ENCODE measurements around the gene CYFIP2. TPM values are rescaled to one million over a fixed set of nuclear protein-coding genes. Genes with fewer than 3 reads are reported as not detected.
A peak's percentile ranks its signal among the peaks of the same experiment; 100 is the strongest.

The CYFIP2 gene
- total and polyA plus RNA-seq, 2 experiments from 2014 or later, result 24.8 to 30.2 TPM

GRCh38 chr5:157388111-157388710 is 122.3 kb downstream of the CYFIP2 start:
- H3K9me3 ChIP-seq (ENCODE audit: low read depth), result no peaks in the 10 kb centered on the region
- no peak for DNase-seq (ENCODE audit: low spot score)
- H3K4me3 ChIP-seq, result no peak overlapping the region
- no peaks in the 10 kb centered on the region for H3K79me2 ChIP-seq
- H3K27me3 ChIP-seq, result no peaks in the 10 kb centered on the region
- H4K20me1 ChIP-seq (ENCODE audit: insufficient read depth, poor library complexity, severe bottlenecking), result no peaks in the 10 kb centered on the region
- H3K27ac ChIP-seq, result peak overlapping the region; percentile 61
- no peak overlapping the region for H2AFZ ChIP-seq
- TF ChIP-seq, protein P1, sequence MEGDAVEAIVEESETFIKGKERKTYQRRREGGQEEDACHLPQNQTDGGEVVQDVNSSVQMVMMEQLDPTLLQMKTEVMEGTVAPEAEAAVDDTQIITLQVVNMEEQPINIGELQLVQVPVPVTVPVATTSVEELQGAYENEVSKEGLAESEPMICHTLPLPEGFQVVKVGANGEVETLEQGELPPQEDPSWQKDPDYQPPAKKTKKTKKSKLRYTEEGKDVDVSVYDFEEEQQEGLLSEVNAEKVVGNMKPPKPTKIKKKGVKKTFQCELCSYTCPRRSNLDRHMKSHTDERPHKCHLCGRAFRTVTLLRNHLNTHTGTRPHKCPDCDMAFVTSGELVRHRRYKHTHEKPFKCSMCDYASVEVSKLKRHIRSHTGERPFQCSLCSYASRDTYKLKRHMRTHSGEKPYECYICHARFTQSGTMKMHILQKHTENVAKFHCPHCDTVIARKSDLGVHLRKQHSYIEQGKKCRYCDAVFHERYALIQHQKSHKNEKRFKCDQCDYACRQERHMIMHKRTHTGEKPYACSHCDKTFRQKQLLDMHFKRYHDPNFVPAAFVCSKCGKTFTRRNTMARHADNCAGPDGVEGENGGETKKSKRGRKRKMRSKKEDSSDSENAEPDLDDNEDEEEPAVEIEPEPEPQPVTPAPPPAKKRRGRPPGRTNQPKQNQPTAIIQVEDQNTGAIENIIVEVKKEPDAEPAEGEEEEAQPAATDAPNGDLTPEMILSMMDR (IDR thresholded peaks at IDR 0.05; ENCODE audit: poor library complexity), result no peak
- TF ChIP-seq EZH2phosphoT487 (IDR thresholded peaks at IDR 0.05; ENCODE audit: low read depth, severe bottlenecking, unreplicated experiment), result no peak
- TF ChIP-seq EZH2 (IDR thresholded peaks at IDR 0.05; ENCODE audit: borderline replicate concordance), result no peak
- H3K36me3 ChIP-seq (replicated peaks; ENCODE audit: insufficient read depth, low read depth), result no peaks in the 10 kb centered on the region
- no peak overlapping the region for H3K4me2 ChIP-seq
- peaks cover 27% of the 10 kb centered on the region for H3K4me1 ChIP-seq (ENCODE audit: insufficient read depth)
- H3K9me2 ChIP-seq (replicated peaks; ENCODE audit: insufficient read depth), result no peaks in the 10 kb centered on the region

- H3K4me1 ChIP-seq (ENCODE audit: insufficient read depth), result peaks cover 21% of the 10 kb centered on the region
- 98% methylated on average over 17 of the region's 17 CpGs for WGBS (ENCODE audit: low lambda C conversion rate, missing lambda C conversion rate)
- no peak overlapping the region for H3K27ac ChIP-seq
- no peak for DNase-seq (ENCODE audit: low spot score)
- no peaks in the 10 kb centered on the region for H3K36me3 ChIP-seq (replicated peaks; ENCODE audit: insufficient read depth, low read depth)
- H3K79me2 ChIP-seq, result no peaks in the 10 kb centered on the region
- H3K9me3 ChIP-seq (ENCODE audit: low read depth), result no peaks in the 10 kb centered on the region
- no peak overlapping the region for H3K4me3 ChIP-seq
- H3K9me2 ChIP-seq (replicated peaks; ENCODE audit: insufficient read depth), result no peaks in the 10 kb centered on the region
- H2AFZ ChIP-seq, result no peak overlapping the region
- TF ChIP-seq EZH2 (IDR thresholded peaks at IDR 0.05; ENCODE audit: borderline replicate concordance) (no peak), EZH2phosphoT487 (IDR thresholded peaks at IDR 0.05; ENCODE audit: low read depth, severe bottlenecking, unreplicated experiment) (no peak)
- TF ChIP-seq, protein P1 (IDR thresholded peaks at IDR 0.05; ENCODE audit: poor library complexity), result no peak
- no peak overlapping the region for H3K4me2 ChIP-seq
- H4K20me1 ChIP-seq (ENCODE audit: insufficient read depth, poor library complexity, severe bottlenecking), result no peaks in the 10 kb centered on the region
- H3K27me3 ChIP-seq, result no peaks in the 10 kb centered on the region
Measured at GRCh38 chr5:157389103-157389502, 123.2 kb downstream of the CYFIP2 start.

DNA sequence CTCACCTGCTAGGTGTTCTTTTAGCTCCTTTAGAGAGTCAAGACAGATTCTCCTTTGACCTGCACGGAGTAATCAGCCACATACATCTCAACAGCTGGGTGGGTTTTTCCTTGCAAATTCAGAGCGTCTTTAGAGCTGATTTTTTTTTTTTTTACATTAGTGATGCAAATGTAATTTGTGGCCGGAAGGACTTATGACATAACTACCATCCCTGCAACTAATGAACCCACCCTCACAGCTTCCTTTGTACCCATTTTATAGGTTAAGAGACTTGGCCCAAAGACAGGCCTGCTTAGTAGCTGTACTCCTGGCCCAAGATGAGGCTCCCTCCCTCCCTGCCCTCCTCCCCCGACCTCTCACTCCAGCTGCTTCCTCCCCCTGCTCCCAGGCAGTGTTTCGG is 124.2 kb downstream of the CYFIP2 start:
- H3K4me1 ChIP-seq (ENCODE audit: insufficient read depth), result peaks cover 15% of the 10 kb centered on the region
- no peaks in the 10 kb centered on the region for H3K36me3 ChIP-seq (replicated peaks; ENCODE audit: insufficient read depth, low read depth)
- no peaks in the 10 kb centered on the region for H3K9me3 ChIP-seq (ENCODE audit: low read depth)
- DNase-seq (ENCODE audit: low spot score), result no peak
- no peaks in the 10 kb centered on the region for H3K9me2 ChIP-seq (replicated peaks; ENCODE audit: insufficient read depth)
- H3K79me2 ChIP-seq, result no peaks in the 10 kb centered on the region
- no peaks in the 10 kb centered on the region for H4K20me1 ChIP-seq (ENCODE audit: insufficient read depth, poor library complexity, severe bottlenecking)
- no peak overlapping the region for H2AFZ ChIP-seq
- H3K4me2 ChIP-seq, result no peak overlapping the region
- TF ChIP-seq EZH2phosphoT487 (IDR thresholded peaks at IDR 0.05; ENCODE audit: low read depth, severe bottlenecking, unreplicated experiment) (no peak), EZH2 (IDR thresholded peaks at IDR 0.05; ENCODE audit: borderline replicate concordance) (no peak)
- TF ChIP-seq, protein P1 (IDR thresholded peaks at IDR 0.05; ENCODE audit: poor library complexity), result no peak
- no peaks in the 10 kb centered on the region for H3K27me3 ChIP-seq
- WGBS (ENCODE audit: low lambda C conversion rate, missing lambda C conversion rate), result 55% methylated on average over 5 of the region's 5 CpGs
- no peak overlapping the region for H3K4me3 ChIP-seq
- H3K27ac ChIP-seq, result peak overlapping the region; percentile 76
